Endothelial cell of umbilical vein (primary cell): ENCODE results near the gene IGFBP4.

Source experiments
- CTCF ChIP-seq, 2 donors: IDR thresholded peaks; 1 replicate in 1 of 2; 2 replicates in 1 of 2; pipeline ENCODE4 v1.5.1; 2011; ENCODE audit warnings: low read length in 2 of 2, mild to moderate bottlenecking in 2 of 2, moderate library complexity in 2 of 2, control low read depth in 1 of 2, inconsistent platforms in 1 of 2, low read depth in 1 of 2; ENCODE audit not compliant: insufficient read depth in 1 of 2; ENCODE audit errors: extremely low read depth in 1 of 2
- EZH2 ChIP-seq: IDR thresholded peaks from 2 replicates; pipeline ENCODE4 v1.6.1; 2012; ENCODE audit warnings: borderline replicate concordance, low read depth, mild to moderate bottlenecking, moderate library complexity, low read length, inconsistent platforms; ENCODE audit not compliant: severe bottlenecking
- FOS ChIP-seq: IDR thresholded peaks from 2 replicates; pipeline ENCODE4 v1.6.1; 2011; ENCODE audit warnings: mild to moderate bottlenecking, low read length, moderate library complexity, borderline replicate concordance; ENCODE audit not compliant: insufficient read depth
- GATA2 ChIP-seq: IDR thresholded peaks from 2 replicates; pipeline ENCODE4 v1.7.0; 2011; ENCODE audit warnings: low read depth, mild to moderate bottlenecking, moderate library complexity, mixed read lengths, low read length; ENCODE audit not compliant: insufficient read length, insufficient read depth
- JUN ChIP-seq: IDR thresholded peaks from 2 replicates; pipeline ENCODE4 v1.6.1; 2011; ENCODE audit warnings: borderline replicate concordance, low read depth; ENCODE audit not compliant: insufficient read length, insufficient read depth
- MAX ChIP-seq: IDR thresholded peaks from 2 replicates; pipeline ENCODE4 v1.6.1; 2011; ENCODE audit not compliant: insufficient read depth, insufficient read length
- POLR2A ChIP-seq: IDR thresholded peaks from 2 replicates; pipeline ENCODE4 v1.6.1; 2012; ENCODE audit warnings: low read depth, mild to moderate bottlenecking, control low read depth, low read length
- POLR2AphosphoS5 ChIP-seq: IDR thresholded peaks from 2 replicates; pipeline ENCODE4 v1.6.1; 2012; ENCODE audit warnings: low read depth, mild to moderate bottlenecking, control low read depth, low read length, moderate library complexity; ENCODE audit not compliant: insufficient read depth

DNA sequence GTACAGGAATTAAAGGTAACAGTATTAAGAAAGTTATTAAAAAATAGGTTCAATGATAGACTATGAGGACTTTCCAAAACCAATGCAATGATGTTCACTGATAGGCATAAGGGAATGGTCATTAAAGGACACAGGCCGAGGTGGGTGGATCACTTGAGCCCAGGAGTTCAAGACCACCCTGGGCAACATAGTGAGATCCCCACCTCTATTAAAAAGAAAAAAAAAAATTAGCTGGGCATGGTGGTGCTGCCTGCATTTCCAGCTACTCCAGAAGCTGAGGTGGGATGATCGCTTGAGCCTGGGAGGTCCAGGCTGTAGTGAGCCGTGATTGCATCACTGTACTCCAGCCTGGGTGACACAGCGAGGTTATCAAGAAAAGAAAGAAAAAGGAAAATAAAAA lies 31.4 kb upstream of the IGFBP4 start:
- no peak for TF ChIP-seq FOS
- no peak for TF ChIP-seq POLR2A
- TF ChIP-seq JUN, result no peak
- no peak for TF ChIP-seq MAX
- no peak for TF ChIP-seq CTCF (IDR thresholded peaks at IDR 0.05; ENCODE audit: extremely low read depth in 1 of 2, insufficient read depth in 1 of 2, low read depth in 1 of 2, low read length in 2 of 2)
- TF ChIP-seq EZH2, result no peak
- TF ChIP-seq POLR2AphosphoS5, result no peak
- TF ChIP-seq GATA2, result no peak
